Measurements from ENCODE around the gene OPCML.

The OPCML gene

DNA sequence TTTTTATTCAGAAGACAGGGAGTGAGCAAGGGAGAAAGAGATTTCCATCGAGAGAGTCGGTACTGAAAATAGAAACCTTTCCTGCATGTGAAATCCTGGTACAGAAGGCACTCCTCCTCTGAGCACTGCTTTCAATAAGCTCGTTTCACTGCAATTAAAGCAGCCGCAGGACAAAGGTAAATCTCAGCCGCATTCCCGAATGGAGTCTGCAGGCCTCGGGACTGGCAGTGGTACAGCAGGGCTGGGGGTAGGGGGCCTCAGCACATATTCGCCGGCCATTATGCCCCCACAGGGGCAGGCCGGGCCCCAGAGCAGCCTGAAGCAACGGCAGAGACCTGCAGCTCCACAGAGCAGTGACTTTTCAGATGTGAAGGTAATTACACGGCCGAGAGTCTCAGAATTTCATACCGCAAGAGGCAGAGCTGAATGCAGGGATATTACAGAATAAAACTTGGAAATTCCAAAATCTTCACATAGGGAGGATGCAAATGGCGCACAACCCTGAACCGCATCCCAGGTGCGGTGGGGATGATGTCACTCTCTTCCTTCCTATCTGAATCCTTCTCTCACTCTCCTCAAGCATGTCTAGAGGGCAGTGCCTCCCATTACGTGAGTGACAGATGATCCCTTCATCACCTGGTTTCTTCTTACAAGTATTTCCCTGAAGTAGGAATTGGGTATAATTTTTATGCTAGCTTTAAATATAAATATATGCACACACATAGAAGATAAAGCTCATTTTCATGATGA lies 622.1 kb downstream of the OPCML start:
- DNase-seq: no peak

DNA sequence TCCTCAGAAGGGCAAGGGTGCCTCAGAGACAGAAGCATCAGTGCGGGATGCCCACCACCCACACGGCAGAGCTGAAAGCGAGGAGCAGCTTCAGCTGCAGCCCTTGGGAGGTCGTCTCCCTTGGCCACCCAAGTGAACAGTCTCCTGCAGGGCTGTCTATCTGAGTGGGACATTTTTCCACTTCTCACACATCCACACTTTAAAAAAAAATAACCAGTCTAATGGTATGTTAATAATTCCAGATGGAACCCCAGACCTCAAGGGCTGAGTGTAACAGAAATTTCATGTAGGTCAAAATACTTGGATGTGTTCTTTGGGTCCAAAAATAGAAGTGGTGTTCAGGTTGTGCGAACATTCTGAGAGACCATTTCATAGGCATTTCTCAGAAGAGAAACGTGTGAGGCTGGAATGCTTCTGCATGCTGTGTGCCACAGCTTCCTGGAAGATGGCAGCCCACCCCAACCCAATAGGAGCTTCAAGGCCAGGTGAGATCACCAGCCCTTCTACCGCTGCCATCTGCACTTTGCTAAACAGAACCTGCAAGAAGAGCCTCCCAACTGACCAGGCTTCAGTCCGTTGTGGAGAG lies 623.2 kb downstream of the OPCML start:
- DNase-seq: no peak

DNA sequence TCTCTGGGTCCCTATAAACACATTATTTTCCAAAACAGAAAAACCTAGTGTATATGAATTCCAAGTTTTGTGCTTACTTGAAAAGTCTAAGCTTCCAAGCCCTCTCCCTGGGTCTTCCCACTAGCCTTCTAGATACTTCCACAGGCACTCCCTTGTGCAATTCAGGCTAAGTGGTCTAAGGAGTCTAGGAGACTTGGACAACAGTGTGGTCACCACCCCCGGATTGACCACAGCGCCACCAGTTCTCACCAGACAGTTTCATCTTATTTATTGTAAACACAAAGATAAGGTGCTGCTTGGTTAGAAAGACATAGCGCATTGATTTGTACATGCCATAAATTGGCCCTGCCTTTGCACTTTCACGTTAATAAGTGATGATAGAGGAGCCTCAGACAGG lies 623.9 kb downstream of the OPCML start:
- DNase-seq: no peak

DNA sequence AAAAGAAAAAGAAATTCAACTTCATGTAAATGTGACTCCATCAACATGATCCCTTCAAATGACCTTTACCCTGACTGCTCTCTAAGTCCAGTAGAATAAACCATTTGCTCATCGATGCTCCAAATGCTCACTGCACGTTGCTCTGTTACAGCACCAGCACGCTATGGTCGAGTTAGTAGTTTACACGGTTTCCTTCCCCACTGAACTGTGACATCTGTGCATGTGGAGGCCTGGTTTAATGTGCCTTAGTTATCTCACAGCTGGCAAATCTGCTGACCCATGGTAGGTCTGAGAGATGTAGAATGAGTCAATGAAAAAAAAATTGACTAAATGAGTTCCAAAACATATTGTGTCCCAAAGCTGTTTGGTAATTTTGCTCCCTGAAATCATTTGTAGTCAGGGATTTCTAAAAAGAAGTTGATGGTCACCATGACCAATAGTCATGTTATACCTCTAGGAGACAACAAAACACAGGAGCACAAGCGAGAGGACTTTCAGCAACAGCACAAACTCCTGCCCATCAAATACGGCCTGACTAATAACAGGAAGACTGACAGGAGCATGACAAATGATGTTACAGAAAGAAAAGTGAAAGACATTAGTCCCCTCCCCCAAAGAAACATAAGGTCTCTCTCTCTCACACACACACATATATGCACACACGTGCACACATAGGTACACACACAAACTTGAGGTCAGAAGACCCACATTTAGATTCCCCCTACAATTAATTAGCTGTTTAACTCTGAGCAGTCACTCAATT lies 624.5 kb downstream of the OPCML start:
- DNase-seq: no peak

DNA sequence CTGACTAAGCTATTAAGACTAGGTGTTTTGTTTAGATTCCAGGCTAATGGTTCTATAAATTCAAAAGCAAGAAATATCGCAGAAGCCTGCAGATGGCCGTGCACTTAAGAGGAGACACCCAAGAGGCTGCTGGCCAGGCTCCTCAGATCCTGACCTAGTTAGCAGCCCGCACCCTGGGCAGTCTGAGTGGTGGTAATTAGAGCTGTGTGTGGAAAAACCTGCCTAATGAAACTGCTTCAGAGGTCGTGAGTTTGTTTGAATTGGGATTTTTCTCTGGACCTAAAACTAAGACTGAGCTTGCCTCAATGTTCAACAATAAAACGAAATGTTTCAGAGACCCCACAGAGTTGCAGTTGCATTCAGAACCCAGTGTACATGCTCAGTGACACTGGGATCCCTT lies 627.7 kb downstream of the OPCML start:
- DNase-seq: no peak

DNA sequence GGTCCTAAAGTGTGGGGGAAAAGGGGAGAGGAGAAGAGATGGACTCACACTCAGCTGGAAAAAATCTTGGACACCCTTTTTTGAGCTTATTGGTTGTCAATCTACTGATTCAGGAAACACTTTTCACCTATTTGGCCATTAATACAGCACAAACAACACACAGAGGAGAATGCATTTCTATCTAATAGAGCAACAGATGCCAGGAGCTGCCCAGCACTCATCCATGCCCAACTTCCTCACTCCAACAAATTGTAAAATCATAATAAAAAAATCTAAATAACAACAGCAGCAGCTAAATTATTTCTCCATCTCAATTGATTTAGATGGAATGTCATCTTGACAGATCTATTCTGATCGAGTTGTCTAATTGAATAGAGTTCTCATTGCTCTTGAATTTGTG lies 628.2 kb downstream of the OPCML start:
- no peak for DNase-seq

DNA sequence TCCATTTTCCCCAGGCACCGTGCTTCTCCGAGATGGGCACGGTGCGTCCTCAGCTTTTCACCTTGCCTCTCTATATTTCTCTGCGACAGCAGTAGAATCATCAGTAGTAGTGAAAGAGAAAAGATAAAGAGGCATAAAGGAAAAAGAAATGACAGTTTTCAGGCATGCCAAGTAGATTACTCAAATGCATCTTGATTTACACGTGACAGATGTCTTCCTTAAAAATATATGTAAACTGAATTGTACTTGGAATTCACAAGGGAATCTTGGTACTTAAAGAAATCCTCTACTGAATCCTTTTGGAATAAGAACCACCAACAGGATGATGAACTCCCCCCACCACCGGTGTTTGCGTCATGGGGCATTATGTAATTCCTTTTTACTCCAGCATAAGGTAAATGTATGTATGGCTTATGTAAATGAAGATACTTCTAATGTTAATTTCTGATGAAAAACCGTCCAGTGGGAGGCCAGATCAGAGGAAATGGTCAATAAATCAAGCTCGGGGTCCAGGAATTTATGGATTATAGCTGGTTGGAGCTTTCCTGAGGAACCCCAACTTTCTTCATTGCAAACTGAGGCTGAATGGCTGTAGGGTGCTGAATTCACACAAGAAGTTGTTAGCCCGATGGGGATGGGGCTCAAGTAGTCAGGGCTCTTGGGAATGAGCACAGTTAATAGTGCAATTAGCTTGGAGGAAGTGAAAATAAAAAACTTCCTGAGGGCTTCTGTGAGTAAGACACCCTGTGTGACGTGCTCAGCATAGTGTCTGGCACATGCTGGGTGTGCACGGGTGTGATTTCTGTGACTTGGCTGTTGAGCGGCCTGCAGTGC lies 630.4 kb downstream of the OPCML start:
- no peak for DNase-seq

DNA sequence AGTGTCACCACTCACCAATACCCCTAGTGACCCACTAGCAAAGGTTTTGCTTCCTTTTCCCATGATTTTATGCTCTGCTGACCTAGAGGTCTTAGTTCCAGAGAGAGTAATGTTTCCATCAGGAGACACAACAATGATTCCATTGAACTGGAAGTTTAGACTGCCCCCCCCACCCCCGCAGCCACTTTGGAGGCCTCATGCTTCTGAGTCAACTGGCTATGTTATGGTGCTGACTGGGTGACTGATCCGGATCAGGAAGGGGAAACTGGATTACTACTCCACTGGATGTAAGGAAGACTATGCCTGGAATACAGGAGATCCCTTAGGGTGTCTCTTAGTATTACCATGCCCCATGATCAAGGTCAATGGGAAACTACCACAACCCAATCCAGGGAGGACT lies 633.6 kb downstream of the OPCML start:
- no peak for DNase-seq

DNA sequence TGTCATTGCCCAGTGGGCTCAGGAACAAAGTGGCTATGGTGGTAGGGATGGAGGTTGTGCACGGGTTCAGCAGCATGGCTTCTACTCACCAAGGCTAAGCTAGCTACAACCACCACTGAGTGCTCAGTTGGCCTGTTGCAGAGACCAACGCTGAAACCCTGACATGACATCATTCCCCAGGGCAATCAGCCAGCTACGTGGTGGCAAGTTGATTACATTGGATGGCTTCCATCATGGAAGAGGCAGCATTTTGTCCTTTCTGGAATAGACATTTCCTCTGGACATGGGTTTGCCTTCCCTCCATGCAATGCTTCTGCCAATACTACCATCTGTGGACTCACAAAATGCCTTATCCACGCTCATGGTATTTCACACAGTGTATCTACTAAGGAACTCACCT lies 634.3 kb downstream of the OPCML start:
- DNase-seq: no peak

DNA sequence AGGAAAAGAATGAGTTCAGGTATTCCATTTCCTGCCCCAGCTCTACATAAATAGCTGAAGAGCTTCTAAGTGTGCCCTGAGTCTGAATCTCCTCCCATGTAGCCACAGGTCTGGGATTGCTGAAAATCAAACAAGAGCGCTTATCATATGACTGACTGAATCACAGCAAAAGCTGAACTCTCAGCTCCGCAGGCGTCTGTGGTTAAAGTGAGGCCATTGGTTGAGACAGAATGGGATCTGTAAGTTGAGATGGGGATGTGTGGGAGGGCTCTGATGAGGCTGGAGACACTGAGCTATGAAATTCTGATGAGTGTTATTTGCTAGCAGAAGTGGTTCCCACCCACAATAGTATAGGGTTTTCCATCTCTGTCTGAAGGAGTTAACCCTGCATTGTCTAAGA lies 637.0 kb downstream of the OPCML start:
- no peak for DNase-seq

DNA sequence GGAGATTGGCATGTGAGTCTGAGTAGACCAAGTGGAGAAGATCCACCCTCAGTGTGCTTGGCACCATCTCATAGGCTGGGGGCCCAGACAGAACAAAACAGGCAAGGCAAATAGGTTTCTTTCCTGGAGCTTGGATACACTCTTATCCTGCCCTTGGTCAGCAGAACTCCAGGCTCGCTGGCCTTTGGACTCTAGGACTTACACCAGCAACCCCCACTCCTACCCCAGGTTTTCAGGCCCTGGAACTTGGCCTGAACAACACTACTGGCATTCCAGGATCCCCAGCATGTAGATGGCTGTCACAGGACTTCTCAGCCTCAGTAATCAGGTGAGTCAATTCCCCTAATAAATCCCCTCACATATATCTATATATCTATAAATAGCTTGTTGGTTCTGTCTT lies 637.7 kb downstream of the OPCML start:
- no peak for DNase-seq

DNA sequence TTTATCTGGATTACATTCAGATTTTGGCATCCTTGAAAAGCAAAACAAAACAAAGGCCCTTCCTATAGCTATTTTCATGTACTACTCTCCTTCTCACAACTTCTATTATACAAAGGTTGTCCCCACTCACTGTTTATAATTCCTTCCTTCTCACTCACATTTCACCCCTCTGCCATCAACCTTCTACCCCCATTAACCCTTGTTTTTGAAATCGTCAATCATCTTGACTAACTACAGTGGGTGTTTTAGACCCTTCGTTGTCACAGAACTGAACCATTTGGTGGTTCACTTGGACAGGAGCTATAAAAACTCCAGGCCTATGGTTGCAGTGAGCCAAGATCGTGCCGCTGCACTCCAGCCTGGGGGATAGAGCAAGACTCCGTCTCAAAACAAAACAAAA lies 639.4 kb downstream of the OPCML start:
- DNase-seq: no peak

DNA sequence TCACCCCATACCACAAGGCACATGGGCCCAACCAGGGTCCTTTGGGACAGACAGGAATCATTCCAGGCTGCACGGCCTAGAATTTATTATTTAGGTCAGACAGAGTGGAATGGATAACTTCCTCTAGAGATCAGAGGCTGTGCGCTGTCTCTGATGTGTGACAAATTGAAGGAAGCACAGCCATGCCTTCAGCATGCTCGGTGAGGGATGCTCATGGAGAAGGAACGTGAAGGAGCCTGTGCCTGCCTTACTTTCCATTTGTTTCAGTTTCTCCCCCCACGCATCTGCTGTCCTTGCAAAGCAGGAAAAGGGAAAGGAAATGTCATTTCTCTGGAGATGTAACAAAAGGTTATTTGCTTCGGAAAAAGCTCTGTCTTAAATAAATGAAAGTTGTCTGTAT lies 644.1 kb downstream of the OPCML start:
- DNase-seq: no peak

DNA sequence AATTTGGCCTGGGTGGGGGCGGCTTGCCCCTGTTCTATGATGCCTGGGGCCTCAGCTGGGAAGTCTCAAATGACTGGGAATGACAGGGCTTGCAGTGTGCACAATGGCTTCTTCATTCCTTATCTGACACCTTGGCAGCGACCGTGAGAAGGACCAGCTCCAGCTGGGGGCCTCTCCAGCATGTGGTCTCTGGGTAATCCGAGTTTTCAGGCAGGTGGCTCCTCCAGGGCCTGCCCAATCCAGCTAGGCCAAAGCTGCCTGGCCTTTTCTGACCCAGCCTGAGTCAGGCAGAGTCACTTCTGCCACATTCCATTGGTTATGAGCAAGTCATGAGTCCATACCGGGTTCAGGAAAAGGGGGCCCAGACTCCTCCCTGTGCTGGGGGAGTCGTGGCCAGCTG lies 646.0 kb downstream of the OPCML start:
- no peak for DNase-seq

DNA sequence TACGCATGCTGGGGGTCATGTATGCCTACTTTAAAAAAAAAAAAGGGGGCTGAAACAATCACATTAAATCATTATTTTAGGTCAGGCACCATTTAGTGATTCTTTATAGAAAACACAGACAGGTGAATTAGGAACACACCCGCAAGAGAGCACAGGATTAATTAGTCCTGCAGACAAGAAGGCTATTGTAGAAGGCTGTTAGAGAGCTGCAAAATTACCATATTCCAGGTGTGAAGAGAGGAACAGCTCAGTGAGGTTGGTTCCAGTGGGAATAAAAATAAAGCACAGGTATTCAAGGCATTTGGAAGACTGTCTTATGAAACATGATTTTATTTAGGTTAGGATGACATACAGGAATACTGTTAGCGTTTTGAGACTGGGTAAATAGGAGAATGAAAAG lies 649.1 kb downstream of the OPCML start:
- no peak for DNase-seq

DNA sequence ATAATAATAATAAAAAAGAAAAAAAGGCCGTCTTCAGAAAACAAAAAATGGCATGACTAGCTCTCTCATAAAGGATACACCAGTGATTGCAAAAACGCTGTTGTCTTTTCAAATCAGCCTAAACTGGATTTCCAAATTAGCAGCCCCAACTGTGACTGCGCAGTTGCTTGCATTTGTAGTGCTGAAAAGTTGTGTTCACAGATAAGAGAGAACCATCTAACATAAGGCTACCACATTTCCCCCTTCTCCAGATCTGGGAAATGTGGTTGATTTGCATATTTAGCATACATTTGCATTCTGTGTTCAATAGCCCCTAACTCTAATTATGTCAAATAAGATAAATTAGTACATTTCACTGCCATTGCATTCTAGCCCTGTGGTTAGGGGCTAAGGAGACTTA lies 650.7 kb downstream of the OPCML start:
- no peak for DNase-seq

DNA sequence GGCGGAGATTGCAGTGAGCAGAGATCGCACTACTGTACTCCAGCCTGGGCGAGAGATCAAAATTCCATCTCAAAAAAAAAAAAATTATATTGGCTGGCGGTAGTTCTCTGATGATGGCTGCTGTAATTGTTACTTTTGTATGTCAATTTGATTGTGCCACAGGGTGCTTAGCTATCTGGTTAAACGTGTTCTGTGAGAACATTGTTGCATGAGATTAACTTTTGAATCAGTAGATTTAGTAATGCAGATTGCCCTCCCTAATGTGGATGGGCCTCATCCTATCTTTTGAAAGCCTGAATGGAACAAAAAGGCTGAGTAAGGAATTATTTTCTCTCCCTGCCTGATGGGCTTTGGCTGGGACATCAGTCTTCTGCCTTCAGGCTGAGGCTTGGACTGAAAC lies 654.2 kb downstream of the OPCML start:
- no peak for DNase-seq

DNA sequence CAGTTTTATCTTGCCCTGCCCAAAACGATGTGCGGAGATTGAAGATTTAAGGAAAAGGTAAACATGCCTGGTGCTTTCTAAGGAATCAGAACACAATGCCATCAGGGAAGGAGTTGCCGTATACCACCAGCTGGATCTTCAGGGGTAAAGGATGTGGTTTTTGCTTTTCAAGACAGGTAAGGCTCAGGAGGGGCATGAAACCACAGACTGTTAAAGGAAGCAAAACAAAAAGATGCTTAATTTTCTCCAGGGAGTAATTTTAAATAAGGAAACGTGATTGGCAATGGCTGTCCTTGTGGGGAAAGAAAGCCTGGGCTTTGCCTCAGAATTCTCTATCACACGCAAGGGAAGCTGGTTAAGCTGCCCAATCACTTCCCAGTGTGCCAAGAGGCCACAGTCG lies 655.6 kb downstream of the OPCML start:
- no peak for DNase-seq

DNA sequence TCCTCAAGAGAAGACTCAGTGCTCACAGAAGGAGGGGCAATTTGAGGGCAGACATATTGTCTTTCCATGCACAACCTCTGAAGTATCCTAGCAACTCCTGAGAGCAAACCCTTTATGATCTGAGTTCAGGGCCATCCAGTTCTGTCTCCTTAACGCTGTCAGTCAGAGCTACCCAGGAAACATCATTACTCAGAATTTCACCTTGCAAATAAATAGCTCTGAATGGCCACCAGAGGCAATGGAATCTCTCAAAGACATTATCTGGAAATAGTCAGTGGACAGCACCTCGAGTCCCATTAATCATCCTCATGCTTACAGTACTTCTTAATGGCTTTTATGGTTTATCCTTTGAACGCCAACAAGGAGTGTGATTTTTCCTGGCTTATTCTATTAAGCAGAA lies 656.1 kb downstream of the OPCML start:
- DNase-seq: no peak

DNA sequence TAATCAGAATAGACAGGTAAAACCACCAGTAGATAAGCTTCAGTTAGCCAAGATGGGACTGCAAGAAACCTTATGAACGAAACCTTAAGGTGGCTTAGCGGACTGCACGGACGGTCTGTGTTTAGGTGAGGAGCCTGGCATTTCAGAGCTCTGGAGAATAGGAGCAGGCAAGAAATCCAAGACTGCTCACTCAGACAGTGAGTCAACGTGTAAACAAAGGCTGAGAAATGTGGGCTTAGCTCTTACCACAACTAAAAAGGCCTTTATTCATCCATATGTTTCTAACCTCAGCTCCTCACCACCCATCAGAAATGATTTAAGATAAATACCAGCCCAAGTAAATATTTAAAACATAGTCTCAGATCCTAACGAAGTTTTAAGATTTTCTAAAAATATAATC lies 657.7 kb downstream of the OPCML start:
- no peak for DNase-seq

DNA sequence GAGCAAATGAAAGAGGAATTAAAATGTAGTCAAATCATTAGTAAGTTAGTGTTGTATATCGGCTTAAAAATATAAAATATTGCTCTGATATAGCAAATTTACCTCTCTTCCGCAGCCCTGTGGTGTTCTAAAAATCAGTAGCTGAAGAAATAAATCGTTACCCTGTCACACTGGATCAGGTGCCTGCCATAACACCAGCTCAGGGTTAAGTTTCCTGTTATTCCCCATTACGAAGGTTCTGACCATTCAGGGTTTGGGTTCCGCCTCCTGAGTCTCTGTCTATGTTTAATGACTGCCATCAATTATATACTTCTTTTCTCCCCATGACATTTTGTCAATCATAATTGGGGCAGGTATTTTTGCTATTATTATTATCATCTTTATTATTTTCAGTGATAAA lies 658.5 kb downstream of the OPCML start:
- no peak for DNase-seq

DNA sequence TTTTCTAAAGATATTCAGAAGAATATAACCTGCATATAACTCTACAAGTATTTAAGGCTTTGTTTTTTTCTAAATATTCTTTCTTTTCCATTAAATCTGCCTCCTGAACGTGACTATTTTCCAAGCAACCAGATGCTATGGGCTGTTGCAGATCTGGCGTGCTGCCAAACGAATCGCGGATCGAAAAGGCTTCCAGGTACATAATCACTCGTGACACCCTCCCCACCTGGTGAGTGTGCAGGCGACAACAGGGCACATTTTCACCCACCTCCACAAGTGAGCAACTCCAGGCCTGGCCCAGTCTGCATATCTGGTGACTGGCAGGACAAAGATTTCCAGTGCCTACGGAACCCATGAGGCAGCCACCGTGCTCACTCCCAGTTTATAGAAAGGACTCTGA lies 660.1 kb downstream of the OPCML start:
- DNase-seq: no peak

DNA sequence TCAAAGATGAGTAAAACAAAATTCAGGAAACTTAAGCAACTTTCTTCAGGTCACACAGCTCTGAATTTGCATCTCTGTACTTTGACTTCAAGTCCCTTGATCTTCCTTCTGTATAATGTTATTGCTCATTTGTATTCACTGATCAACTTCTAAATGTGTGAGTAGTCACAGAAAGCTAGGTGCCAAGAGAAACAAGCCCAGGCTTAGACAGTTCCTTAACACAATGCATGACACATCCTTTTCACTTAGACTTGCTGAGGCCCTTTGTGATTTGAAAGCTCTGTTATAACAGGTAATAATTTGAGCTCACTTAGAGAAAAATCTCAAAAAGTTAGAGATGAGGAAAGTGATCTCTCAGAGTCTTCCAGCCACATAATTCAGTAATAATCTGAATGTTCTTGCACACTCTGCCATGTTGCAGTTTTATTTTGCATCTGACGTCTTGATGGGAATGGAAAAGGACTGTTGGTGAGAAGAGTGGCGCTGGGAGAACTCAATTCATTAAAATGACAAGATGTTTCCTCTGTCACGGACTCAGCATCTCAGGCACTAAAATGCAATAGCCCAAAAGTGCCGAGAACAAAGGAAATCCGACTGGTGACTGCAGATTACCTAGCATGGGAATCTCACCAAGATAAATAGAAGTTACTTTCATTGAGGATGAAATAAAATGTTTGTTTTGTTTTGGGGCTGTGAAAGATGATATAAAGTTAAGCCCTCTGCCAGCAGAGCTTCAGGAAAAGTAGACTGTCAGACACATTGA lies 665.3 kb downstream of the OPCML start:
- no peak for DNase-seq

Data from OCI-M1 (cell line).